ENCODE measurements around the gene HOMER2.
"Not testable (repeated sequence)": the region's sequence is repeated elsewhere in the genome, so short reads cannot be mapped to it uniquely, and the experiment has no call there.

Gene HOMER2

GRCh38 chr15:82952158-82953081 lies at the start of gene HOMER2:
Gene HOMER2 (minus strand): TSS chr15:82952720. CDS start chr15:82952535, 185 bp downstream.
- peak in 1 of 3 experiments; percentile 5 for DNase-seq (ENCODE audit: low read depth in 3 of 3)

DNA sequence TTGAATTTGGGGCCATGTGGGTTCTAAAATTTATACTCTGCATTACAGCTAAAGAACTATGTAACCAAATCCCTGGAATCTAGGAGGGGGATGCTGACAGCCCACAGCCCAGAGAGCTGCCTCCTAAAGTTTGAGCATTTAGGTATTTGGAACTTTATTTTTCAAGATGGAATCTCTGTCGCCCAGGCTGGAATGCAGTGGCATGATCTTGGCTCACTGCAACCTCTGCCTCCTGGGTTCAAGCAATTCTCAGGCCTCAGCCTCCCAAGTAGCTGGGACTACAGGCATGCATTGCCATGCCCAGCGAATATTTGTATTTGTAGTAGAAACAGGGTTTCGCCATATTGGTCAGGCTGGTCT lies 48.1 kb upstream of the HOMER2 start:
- not testable (repeated sequence) for DNase-seq (ENCODE audit: low read depth in 3 of 3)

DNA sequence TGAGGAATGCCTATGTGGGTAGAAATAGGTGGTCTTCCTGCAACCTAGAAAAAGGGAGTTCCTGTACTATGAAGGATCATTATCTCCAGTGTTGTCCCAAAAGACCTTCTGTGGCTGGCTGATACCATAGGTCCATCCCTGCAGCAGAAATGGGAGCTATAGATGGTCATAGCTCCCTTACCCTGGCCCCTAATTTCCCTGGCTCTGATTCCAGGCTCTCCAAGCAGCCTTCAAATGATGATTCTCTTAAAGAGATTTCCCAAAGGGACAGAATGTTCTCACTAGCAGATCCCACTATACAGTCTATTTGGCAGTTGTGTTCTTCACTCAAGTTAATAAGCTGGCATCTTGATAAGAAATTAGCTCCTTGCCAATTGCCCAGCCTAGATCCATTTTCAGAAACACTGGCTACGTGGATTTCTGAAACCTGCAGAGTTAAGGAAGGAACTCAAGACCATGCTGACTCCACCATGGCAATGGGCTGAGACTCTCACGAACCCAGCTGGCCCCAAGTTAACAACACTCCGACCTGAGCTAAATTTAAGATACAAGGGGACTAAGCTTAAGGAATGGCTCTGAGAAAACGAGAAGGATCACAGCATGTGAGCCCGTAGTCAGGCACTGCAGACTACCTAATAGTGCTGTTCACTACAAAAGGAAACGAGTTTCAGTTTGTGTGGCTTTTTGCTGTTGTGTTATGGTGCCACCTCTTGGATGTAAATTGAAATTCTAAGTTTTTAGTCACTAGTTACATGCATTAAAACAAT lies 47.6 kb upstream of the HOMER2 start:
- DNase-seq (ENCODE audit: low read depth in 3 of 3), result peak in 1 of 3 experiments; percentile 9

DNA sequence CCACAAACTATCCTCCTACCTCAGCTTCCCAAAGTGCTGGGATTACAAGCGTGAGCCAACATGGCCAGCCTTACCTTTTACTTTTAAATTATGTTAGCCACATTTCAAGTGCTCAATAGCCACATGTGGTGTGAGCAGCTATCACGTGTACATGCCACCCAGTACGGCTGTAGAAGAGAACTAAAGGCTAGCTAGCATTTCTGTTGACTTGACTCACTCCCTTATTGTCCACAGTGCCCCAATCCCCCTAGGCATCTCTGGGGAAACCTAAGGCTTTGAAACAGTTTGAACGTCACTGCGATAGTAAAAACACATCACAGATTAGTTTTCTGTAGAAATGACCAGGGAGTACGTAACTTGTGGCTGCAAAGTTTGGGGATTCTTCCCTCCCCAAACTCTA lies 46.9 kb upstream of the HOMER2 start:
- DNase-seq (ENCODE audit: low read depth in 3 of 3), result no peak

DNA sequence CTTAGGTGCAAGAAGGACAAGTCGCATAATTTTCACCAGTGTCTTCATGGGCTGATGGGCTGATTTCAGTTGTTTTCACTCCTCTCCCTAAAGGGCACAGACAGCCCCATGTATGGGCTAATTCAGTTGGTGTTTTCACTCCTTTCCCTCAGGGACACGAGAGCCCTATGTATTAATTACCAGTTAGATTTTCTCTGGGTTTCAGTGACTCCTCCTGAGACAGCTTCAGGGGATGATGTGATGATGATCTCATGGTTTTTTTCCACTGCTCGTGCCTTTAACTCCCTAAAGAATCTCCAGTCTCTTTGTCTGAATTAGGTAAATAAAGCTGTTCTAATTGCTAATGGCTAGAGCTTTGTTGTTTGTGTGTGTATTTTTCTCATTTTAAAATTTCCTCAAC lies 43.4 kb upstream of the HOMER2 start:
- no peak for DNase-seq (ENCODE audit: low read depth in 3 of 3)

GRCh38 chr15:82995076-82995475 lies 42.6 kb upstream of the HOMER2 start:
- DNase-seq (ENCODE audit: low read depth in 3 of 3), result no peak

DNA sequence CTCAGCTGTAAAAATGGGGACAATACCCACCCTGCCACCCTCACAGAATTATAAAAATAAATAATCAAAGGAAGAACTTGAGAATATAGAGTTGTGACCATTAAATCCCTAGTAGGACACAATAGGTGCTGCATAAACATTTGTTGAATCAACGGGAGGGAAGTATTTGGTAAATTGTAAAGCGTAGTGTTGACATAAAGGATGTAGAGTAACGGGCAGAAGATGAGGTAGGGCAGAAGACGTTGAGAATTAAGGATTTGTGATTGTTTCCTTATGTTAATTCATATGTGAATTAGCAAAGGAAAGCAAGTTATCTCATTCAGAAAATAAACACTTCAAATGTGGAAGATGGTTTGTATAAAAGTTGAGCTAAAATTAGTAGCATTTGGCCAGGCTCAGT lies 40.6 kb upstream of the HOMER2 start:
- DNase-seq (ENCODE audit: low read depth in 3 of 3), result no peak

DNA sequence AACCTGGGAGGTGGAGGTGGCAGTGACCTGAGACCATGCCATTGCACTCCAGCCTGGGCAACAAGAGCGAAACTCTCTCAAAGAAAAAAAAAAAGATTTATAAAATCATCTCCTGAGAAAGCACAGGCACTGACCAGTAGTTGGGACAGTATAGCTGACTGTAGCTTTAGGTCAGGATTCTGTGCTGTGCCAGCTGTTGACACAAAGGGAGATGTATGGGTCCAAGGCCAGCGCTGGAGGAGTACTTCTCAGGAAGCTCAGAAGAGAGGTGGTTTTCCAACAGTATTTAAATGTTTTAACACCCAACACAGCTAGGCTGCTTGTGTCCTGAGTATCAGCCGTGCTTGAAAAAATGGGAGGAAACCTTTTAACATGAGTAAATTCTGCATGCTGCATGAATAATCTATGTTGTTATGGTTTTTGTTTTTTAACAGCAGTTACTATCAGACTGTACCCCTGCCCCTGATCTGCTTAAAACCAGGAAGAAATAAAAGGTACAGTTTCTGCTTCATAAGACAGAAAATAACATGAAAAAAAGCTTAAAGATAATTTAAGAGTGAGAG lies 40.0 kb upstream of the HOMER2 start:
- no peak for DNase-seq (ENCODE audit: low read depth in 3 of 3)

- DNase-seq (ENCODE audit: low read depth in 3 of 3), result peak in 2 of 3 experiments; percentile 2 to 9
Measured at GRCh38 chr15:82986442-82986780, 33.9 kb upstream of the HOMER2 start.

- DNase-seq (ENCODE audit: low read depth in 3 of 3), result peak; percentile 74 to 88 (median 82)
Measured at GRCh38 chr15:82985688-82986441, 33.3 kb upstream of the HOMER2 start, which contains the start of gene RAMAC. Gene RAMAC (plus strand): TSS chr15:82986210. CDS start chr15:82989019, 2,809 bp downstream.

DNA sequence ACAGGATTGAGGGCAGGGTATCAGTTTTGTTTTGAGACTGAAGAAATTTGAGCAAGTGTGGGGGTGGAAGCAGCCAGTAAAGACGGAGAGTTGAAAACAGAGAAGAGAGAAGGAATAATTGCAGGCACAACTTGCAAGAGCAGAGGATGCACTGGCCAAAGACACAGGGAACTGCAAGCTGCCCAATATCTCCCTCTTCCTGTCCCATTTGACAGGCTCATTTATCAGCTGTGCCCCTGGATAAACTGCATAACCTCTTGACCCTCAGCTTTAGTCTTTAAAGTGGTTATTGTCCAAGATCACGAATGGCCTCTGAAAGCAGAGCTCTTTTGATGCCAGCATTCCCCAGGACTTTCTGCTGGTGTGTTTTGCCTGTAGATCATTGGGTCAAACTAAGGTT lies 28.5 kb upstream of the HOMER2 start:
- no peak for DNase-seq (ENCODE audit: low read depth in 3 of 3)

GRCh38 chr15:82979726-82980125 lies 27.2 kb upstream of the HOMER2 start:
- DNase-seq (ENCODE audit: low read depth in 3 of 3), result no peak

DNA sequence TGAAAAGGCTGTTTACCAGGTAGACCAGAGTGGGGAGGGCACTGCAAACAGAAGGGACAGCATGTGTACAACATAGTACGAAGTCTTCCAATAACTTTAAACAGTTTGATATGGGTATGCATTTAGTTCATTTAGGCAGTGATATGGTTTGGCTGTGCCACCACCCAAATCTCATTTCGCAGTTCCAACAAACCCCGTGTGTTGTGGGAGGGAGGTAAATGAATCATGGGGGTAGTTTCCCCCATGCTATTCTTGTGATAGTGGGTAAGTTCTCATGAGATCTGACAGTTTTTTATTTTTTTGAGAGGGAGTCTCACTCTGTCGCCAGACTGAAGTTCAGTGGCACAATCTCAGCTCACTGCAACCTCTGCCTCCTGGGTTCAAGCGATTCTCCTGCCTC lies 25.9 kb upstream of the HOMER2 start:
- no peak for DNase-seq (ENCODE audit: low read depth in 3 of 3)

DNA sequence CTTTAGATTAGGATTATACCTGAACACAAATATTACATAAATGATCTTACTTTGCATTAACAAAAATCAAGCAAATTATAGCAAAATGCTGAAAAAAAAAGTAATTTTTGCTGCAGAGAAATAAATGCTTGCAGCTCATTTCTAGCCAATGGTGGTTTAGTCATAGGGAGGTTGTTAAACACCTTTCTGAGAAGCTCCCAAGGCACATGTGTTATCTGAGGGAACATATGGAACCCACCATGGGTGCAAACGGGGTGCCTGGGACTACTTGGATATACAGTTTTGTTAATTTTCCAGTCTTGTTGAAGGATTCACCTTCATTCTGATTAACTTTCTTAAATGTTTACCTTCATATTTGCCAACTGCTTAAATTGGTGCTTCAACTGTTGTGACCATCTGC lies 24.6 kb upstream of the HOMER2 start:
- no peak for DNase-seq (ENCODE audit: low read depth in 3 of 3)

GRCh38 chr15:82972990-82973389 lies 20.5 kb upstream of the HOMER2 start:
- DNase-seq (ENCODE audit: low read depth in 3 of 3), result no peak

GRCh38 chr15:82971218-82971984 lies 18.9 kb upstream of the HOMER2 start:
- no peak for DNase-seq (ENCODE audit: low read depth in 3 of 3)

DNA sequence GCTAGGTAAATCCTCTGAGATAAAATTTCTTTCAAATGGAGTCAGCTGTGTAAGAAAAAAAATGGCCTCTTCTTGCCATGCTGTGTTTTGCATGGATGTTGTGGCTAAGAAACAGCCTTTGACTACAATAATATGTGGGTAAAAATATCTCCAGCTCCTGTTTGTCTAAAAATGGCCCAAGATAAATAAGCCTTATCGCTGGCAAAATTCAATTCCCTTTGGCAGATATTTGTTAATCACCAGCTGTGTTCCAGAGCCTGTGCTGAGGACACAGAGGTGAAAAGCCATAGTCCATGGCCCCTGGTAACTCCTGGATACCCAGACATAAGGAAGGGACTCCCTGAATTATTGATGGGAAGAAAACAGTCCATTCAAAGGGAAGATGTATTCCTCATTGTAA lies 18.2 kb upstream of the HOMER2 start:
- no peak for DNase-seq (ENCODE audit: low read depth in 3 of 3)

GRCh38 chr15:82970078-82970686 lies 17.7 kb upstream of the HOMER2 start:
- DNase-seq (ENCODE audit: low read depth in 3 of 3), result no peak

- no peak for DNase-seq (ENCODE audit: low read depth in 3 of 3)
Measured at GRCh38 chr15:82969353-82969752, 16.8 kb upstream of the HOMER2 start.

- no peak for DNase-seq (ENCODE audit: low read depth in 3 of 3)
Measured at GRCh38 chr15:82968066-82968465, 15.5 kb upstream of the HOMER2 start.

- DNase-seq (ENCODE audit: low read depth in 3 of 3), result no peak
Measured at GRCh38 chr15:82966671-82967071, 14.2 kb upstream of the HOMER2 start.
